Measurements from ENCODE around the gene INSYN2A. TPM values are rescaled to one million over a fixed set of nuclear protein-coding genes. Genes with fewer than 3 reads are reported as not detected.

INSYN2A gene
- polyA plus RNA-seq, 2 of the 4 experiments (the other 2 are of a cell fraction) = 0.25 to 0.54 TPM

DNA sequence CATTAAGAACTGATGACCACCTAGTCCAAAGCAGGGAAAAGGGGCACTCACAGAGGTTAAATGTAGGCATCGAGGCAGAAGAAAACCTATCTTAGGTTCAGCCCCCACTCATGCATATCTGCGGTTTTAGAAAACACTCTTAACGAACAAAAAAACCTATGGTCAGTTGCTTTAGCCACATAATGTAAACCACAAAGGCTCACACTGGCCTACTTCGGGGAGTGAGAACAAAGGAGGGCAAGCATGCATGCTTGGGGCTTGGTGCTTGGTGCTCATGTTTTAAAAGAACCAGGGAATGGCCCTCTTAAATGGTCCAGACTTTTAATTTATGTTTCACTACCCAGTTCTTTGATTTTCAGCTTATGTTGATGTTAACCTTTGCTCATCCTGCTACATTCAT lies 14.2 kb downstream of the INSYN2A start:
- no peak overlapping the region for H3K4me2 ChIP-seq
- DNase-seq (ENCODE audit: low read depth in 1 of 2, low spot score in 1 of 2) (no peak), ATAC-seq (no peak), FAIRE-seq (no peak)
- POLR2A ChIA-PET = no interaction called here
- H3K4me3 ChIP-seq = no peak overlapping the region
- H3K27ac ChIP-seq = no peak overlapping the region
- H3K4me1 ChIP-seq = no peaks in the 10 kb centered on the region
- CTCF ChIA-PET = no interaction called here
- TF ChIP-seq KDM1A (IDR thresholded peaks at IDR 0.05; ENCODE audit: low read depth) (no peak), CEBPB (IDR thresholded peaks at IDR 0.05) (no peak), GATA3 (IDR thresholded peaks at IDR 0.05; ENCODE audit: borderline replicate concordance) (no peak), PHF8 (IDR thresholded peaks at IDR 0.05; ENCODE audit: borderline replicate concordance, low read depth) (no peak)
- TF ChIP-seq, protein P1, sequence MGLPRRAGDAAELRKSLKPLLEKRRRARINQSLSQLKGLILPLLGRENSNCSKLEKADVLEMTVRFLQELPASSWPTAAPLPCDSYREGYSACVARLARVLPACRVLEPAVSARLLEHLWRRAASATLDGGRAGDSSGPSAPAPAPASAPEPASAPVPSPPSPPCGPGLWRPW (IDR thresholded peaks at IDR 0.05) = no peak
- WGBS (ENCODE audit: missing lambda C conversion rate) = 92% methylated on average over 4 of the region's 4 CpGs
- no peaks in the 10 kb centered on the region for H3K9me3 ChIP-seq

DNA sequence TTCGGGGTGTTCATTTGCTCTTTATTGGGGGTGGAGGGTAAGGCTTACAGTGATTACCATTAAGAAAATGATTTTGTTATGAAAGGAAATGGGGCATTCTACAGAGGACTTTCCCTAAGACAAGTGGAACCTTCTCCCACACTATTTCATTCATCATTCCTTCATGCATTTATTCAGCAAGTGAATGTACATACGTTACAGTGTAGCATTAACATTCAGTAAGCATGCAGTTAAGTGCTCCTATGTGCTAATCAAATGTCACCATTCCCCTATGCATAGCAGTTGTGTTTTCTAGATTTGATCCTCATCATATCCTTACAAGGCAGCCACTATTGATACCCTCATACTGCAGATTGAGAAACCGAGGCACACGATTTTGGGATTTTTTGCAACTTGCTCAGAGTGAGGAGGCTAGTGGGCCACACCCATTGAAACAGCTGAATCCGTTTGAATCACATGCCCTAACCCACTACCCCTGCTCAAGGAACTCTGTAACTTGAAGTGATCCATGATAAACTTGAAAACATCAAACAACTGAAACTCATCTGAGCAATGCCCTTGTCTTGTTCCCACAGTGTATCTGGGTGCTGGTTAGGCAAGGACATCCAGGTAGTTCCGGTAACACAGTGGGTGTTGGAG lies 16.7 kb downstream of the INSYN2A start:
- no peak overlapping the region for H3K27ac ChIP-seq
- H3K4me2 ChIP-seq = no peak overlapping the region
- ChIA-PET POLR2A (no interaction called here), CTCF (no interaction called here)
- no peak for DNase-seq (ENCODE audit: low read depth in 1 of 2, low spot score in 1 of 2)
- no peak overlapping the region for H3K4me3 ChIP-seq
- H3K9me3 ChIP-seq = no peaks in the 10 kb centered on the region
- TF ChIP-seq NPAS2 (CRISPR knock-in tag; IDR thresholded peaks at IDR 0.05; ENCODE audit: borderline replicate concordance) (no peak), FOXS1 (CRISPR knock-in tag; IDR thresholded peaks at IDR 0.05) (no peak), NR3C1 (IDR thresholded peaks at IDR 0.05) (no peak), NFE2L2 (conservative IDR thresholded peaks at IDR 0.05; ENCODE audit: low read length) (no peak)
- TF ChIP-seq, protein P2, sequence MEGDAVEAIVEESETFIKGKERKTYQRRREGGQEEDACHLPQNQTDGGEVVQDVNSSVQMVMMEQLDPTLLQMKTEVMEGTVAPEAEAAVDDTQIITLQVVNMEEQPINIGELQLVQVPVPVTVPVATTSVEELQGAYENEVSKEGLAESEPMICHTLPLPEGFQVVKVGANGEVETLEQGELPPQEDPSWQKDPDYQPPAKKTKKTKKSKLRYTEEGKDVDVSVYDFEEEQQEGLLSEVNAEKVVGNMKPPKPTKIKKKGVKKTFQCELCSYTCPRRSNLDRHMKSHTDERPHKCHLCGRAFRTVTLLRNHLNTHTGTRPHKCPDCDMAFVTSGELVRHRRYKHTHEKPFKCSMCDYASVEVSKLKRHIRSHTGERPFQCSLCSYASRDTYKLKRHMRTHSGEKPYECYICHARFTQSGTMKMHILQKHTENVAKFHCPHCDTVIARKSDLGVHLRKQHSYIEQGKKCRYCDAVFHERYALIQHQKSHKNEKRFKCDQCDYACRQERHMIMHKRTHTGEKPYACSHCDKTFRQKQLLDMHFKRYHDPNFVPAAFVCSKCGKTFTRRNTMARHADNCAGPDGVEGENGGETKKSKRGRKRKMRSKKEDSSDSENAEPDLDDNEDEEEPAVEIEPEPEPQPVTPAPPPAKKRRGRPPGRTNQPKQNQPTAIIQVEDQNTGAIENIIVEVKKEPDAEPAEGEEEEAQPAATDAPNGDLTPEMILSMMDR (IDR thresholded peaks at IDR 0.05) = no peak
- TF ChIP-seq, protein P3, sequence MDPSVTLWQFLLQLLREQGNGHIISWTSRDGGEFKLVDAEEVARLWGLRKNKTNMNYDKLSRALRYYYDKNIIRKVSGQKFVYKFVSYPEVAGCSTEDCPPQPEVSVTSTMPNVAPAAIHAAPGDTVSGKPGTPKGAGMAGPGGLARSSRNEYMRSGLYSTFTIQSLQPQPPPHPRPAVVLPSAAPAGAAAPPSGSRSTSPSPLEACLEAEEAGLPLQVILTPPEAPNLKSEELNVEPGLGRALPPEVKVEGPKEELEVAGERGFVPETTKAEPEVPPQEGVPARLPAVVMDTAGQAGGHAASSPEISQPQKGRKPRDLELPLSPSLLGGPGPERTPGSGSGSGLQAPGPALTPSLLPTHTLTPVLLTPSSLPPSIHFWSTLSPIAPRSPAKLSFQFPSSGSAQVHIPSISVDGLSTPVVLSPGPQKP (IDR thresholded peaks at IDR 0.05; ENCODE audit: low read depth, low read length) = no peak
- TF ChIP-seq, protein P4, sequence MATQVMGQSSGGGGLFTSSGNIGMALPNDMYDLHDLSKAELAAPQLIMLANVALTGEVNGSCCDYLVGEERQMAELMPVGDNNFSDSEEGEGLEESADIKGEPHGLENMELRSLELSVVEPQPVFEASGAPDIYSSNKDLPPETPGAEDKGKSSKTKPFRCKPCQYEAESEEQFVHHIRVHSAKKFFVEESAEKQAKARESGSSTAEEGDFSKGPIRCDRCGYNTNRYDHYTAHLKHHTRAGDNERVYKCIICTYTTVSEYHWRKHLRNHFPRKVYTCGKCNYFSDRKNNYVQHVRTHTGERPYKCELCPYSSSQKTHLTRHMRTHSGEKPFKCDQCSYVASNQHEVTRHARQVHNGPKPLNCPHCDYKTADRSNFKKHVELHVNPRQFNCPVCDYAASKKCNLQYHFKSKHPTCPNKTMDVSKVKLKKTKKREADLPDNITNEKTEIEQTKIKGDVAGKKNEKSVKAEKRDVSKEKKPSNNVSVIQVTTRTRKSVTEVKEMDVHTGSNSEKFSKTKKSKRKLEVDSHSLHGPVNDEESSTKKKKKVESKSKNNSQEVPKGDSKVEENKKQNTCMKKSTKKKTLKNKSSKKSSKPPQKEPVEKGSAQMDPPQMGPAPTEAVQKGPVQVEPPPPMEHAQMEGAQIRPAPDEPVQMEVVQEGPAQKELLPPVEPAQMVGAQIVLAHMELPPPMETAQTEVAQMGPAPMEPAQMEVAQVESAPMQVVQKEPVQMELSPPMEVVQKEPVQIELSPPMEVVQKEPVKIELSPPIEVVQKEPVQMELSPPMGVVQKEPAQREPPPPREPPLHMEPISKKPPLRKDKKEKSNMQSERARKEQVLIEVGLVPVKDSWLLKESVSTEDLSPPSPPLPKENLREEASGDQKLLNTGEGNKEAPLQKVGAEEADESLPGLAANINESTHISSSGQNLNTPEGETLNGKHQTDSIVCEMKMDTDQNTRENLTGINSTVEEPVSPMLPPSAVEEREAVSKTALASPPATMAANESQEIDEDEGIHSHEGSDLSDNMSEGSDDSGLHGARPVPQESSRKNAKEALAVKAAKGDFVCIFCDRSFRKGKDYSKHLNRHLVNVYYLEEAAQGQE (IDR thresholded peaks at IDR 0.05) = no peak
- 87% methylated on average over 6 of the region's 6 CpGs for WGBS (ENCODE audit: missing lambda C conversion rate)
- no peak for FAIRE-seq
- ATAC-seq = no peak
- no peaks in the 10 kb centered on the region for H3K4me1 ChIP-seq

DNA sequence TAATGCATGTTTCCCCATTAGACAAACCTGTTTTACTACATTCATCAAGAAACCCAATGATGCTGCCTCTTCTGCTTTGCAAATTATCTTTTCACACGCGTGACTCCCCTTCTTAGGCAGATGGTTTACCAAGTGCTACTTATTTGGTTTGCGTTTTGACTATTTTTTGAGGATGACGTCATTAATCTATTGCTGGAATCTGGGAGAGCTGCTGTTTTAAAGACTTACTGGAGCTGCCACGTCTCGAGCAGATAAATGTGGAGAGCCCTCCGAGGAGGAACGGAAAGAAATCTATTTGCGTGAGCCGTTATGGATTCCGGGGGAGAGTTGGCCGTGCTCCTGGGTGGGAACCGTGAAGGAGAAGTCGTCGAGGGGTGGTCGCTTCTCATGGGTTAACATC lies 19.7 kb downstream of the INSYN2A start:
- H3K27ac ChIP-seq = no peak overlapping the region
- FAIRE-seq = no peak

More for the DNA sequence above, 19.7 kb downstream of the INSYN2A start:
- no peak overlapping the region for H3K4me3 ChIP-seq
- TF ChIP-seq RAD21 (conservative IDR thresholded peaks at IDR 0.05 in 1 of 2, IDR thresholded peaks at IDR 0.05 in 1 of 2) (no peak), MAZ (IDR thresholded peaks at IDR 0.05; ENCODE audit: borderline replicate concordance, low read depth, low read length) (no peak), MAFK (IDR thresholded peaks at IDR 0.05; ENCODE audit: partially characterized antibody) (no peak), JUNB (IDR thresholded peaks at IDR 0.05) (no peak)
- TF ChIP-seq, protein P4 (IDR thresholded peaks at IDR 0.05) = no peak
- H3K9me3 ChIP-seq = no peaks in the 10 kb centered on the region
- no peaks in the 10 kb centered on the region for H3K4me1 ChIP-seq
- WGBS (ENCODE audit: missing lambda C conversion rate) = 92% methylated on average over 16 of the region's 16 CpGs
- DNase-seq (ENCODE audit: low read depth in 1 of 2, low spot score in 1 of 2) = no peak
- no peak overlapping the region for H3K4me2 ChIP-seq
- CTCF ChIA-PET = interaction anchor here (1.5 kb wide), 2 partner anchors 12 to 18 kb away, joined by 3 to 4 read pairs; no protein-coding TSS in a partner anchor
- no peak for ATAC-seq
- POLR2A ChIA-PET = no interaction called here

All from A549 (cell line).